SK-MEL-5 (cell line): Measurements from ENCODE around the gene SDHAF4. TPM values are rescaled to one million over a fixed set of nuclear protein-coding genes. Genes with fewer than 3 reads are reported as not detected.

Experiments used
- DNase-seq: peaks from one replicate; pipeline ENCODE4 v3.0.0-alpha.2; 2016; ENCODE audit warnings: low read depth, low spot score
- in situ Hi-C: cut with HindIII; loops from 2 replicates; pipeline ENCODE4 v1.10.0; 2016; ENCODE audit warnings: low sequenced_read_pairs, high pct_unique_total_duplicates, low pct_unique_long_range_greater_than_20kb
- total RNA-seq: library from RNA; depleted of rRNA; stranded (reverse); fragments of >200 nt; shearing (Covaris generic); gene quantifications from 2 replicates; pipeline ENCODE4 v1.2.3, GENCODE V29; 2014; rRNA removed

SDHAF4 gene
- total RNA-seq, 1 experiment from 2014 or later: 1.3 TPM

- in situ Hi-C loops: no loop called here
- DNase-seq: no peak
Measured at GRCh38 chr6:70638468-70638867, 71.7 kb downstream of the SDHAF4 start.

Other genes starting within 250 kb of the SDHAF4 start
- gene FAM135A, start 153.4 kb upstream of the SDHAF4 start, total RNA-seq: 11.5 and 12.5 TPM in 2 replicates
- gene SMAP1, start 101.0 kb downstream of the SDHAF4 start, total RNA-seq: 13.1 and 13.9 TPM in 2 replicates